Uterus (tissue), 4 donors: ENCODE data around the gene MEPCE. TPM values are rescaled to one million over a fixed set of nuclear protein-coding genes. Genes with fewer than 3 reads are reported as not detected.
"Not testable (repeated sequence)": the region's sequence is repeated elsewhere in the genome, so short reads cannot be mapped to it uniquely, and the experiment has no call there.

Experiments used
- DNase-seq, 2 donors: peaks; one replicate each; pipeline ENCODE4 v3.0.0-alpha.2; 2019 to 2020
- H3K27ac ChIP-seq, 2 donors: fragments of 200-600 bp; sonication (generic); 1 replicate in 1 of 2; 2 replicates in 1 of 2; pipeline ENCODE4 v1.5.1; 2016 to 2018
- H3K27me3 ChIP-seq, 2 donors: fragments of 200-600 bp; sonication (generic); one replicate each; pipeline ENCODE4 v1.5.1; 2018 to 2019; ENCODE audit warnings: control low read depth in 1 of 2
- H3K36me3 ChIP-seq, 2 donors: fragments of 200-600 bp; sonication (generic); one replicate each; pipeline ENCODE4 v1.5.1; 2019; ENCODE audit warnings: control low read depth in 1 of 2
- H3K4me1 ChIP-seq, 2 donors: fragments of 200-600 bp; sonication (generic); one replicate each; pipeline ENCODE4 v1.5.1; 2018 to 2019; ENCODE audit warnings: control low read depth in 1 of 2
- H3K4me3 ChIP-seq, 2 donors: fragments of 200-600 bp; sonication (generic); 1 replicate in 1 of 2; 2 replicates in 1 of 2; pipeline ENCODE4 v1.5.1; 2018 to 2019; ENCODE audit warnings: mild to moderate bottlenecking in 1 of 2
- H3K9me3 ChIP-seq, 2 donors: fragments of 200-600 bp; sonication (generic); one replicate each; pipeline ENCODE4 v1.5.1; 2019; ENCODE audit warnings: control low read depth in 1 of 2
- POLR2A ChIP-seq, 2 donors: fragments of 450-650 bp; IDR thresholded peaks; one replicate each; pipeline ENCODE4 v1.6.1; 2016; ENCODE audit warnings: antibody characterized with exemption in 2 of 2, mild to moderate bottlenecking in 1 of 2, moderate library complexity in 1 of 2
- intact Hi-C: fragments of 100-400 bp; cut with DNase I; formaldehyde crosslinking; loops from one replicate; pipeline ENCODE4 v1.15.1; 2023; ENCODE audit warnings: low total_unique reads
- total RNA-seq, 4 donors: library from RNA; depleted of rRNA in 3 of 4; stranded (reverse); fragments of >200 nt in 3 of 4; gene quantifications; one replicate each; pipeline versions ENCODE4 v1.1.0 to v1.2.4, GENCODE V29; 2014 to 2023
- TF ChIP-seq, protein P1 (sequence below), 4 experiments: fragments of 200-600 bp in 2 of 4; fragments of 450-650 bp in 2 of 4; sonication (generic) in 2 of 4; IDR thresholded peaks; one replicate each; pipeline ENCODE4 v1.5.1; 2016 to 2019; ENCODE audit warnings: antibody characterized with exemption in 4 of 4, mild to moderate bottlenecking in 2 of 4, moderate library complexity in 1 of 4
- donor health status: DM: yes; HTN: yes; CAD: no.

MEPCE gene
- total RNA-seq, 4 donors from 2014 or later, result 21.2 to 44.2 (median 30.2) TPM

DNA sequence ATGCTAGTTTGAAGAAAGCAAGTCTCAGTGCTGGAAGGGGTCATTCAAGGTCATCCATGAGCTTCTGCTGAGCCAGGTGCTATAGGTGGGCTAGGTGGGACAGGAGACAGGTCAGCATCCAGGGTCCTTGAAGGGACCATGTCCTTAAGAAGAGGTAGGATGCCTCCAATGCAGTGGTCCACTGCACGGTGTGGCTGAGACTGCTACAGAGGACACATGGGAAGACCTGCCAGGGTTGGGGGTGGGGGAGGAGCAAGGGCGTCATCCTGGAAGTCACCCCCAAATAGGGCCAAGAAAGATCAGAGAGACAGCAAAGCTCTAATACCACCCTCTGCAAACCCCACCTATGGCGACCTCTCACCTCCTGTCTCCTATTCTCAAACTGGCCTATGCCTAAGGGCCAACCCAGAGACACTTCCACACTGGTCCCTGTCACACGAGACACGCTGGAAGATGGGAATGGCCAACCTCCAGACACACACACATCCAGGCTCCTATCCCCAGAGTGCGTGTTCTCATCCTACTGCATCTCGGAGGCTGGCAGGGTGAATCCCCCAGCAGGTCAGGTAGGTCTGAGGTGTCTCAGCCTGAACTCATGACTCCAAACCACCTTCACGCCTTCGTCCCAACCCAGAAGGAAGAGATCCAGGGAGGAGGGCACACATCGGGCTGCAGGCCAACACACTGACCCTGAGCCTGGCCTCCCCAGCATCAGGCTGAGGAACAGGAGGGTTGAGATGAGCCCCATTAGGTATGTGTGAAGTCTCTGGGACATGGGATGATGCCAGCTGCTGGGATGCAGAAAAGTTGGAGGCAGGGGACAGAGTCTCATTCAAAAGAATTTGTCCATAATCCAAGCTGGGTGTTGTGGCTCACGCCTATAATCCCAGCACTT lies 12.3 kb downstream of the MEPCE start:
- Histone ChIP-seq H3K4me1 (no peaks in the 10 kb centered on the region), H3K27ac (no peak overlapping the region), H3K36me3 (no peaks in the 10 kb centered on the region), H3K9me3 (no peaks in the 10 kb centered on the region), H3K4me3 (no peak overlapping the region), H3K27me3 (no peaks in the 10 kb centered on the region)
- DNase-seq, result peak in 1 of 2 donors; percentile 12
- intact Hi-C loops, result no loop called here
- TF ChIP-seq, protein P1, sequence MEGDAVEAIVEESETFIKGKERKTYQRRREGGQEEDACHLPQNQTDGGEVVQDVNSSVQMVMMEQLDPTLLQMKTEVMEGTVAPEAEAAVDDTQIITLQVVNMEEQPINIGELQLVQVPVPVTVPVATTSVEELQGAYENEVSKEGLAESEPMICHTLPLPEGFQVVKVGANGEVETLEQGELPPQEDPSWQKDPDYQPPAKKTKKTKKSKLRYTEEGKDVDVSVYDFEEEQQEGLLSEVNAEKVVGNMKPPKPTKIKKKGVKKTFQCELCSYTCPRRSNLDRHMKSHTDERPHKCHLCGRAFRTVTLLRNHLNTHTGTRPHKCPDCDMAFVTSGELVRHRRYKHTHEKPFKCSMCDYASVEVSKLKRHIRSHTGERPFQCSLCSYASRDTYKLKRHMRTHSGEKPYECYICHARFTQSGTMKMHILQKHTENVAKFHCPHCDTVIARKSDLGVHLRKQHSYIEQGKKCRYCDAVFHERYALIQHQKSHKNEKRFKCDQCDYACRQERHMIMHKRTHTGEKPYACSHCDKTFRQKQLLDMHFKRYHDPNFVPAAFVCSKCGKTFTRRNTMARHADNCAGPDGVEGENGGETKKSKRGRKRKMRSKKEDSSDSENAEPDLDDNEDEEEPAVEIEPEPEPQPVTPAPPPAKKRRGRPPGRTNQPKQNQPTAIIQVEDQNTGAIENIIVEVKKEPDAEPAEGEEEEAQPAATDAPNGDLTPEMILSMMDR (IDR thresholded peaks at IDR 0.05), result no peak
- no peak for TF ChIP-seq POLR2A (IDR thresholded peaks at IDR 0.05)

- intact Hi-C loops, result no loop called here
- Histone ChIP-seq H3K27me3 (no peaks in the 10 kb centered on the region), H3K4me1 (no peaks in the 10 kb centered on the region), H3K4me3 (no peak overlapping the region), H3K9me3 (no peaks in the 10 kb centered on the region), H3K27ac (peak overlapping the region in 1 of 2 donors; percentile 75), H3K36me3 (no peaks in the 10 kb centered on the region)
- DNase-seq, result peak in 1 of 2 donors; percentile 11
- no peak for TF ChIP-seq POLR2A (IDR thresholded peaks at IDR 0.05)
- TF ChIP-seq, protein P1 (IDR thresholded peaks at IDR 0.05), result no peak
These were observed 13.6 kb downstream of the MEPCE start for GRCh38 chr7:100443096-100443840.

DNA sequence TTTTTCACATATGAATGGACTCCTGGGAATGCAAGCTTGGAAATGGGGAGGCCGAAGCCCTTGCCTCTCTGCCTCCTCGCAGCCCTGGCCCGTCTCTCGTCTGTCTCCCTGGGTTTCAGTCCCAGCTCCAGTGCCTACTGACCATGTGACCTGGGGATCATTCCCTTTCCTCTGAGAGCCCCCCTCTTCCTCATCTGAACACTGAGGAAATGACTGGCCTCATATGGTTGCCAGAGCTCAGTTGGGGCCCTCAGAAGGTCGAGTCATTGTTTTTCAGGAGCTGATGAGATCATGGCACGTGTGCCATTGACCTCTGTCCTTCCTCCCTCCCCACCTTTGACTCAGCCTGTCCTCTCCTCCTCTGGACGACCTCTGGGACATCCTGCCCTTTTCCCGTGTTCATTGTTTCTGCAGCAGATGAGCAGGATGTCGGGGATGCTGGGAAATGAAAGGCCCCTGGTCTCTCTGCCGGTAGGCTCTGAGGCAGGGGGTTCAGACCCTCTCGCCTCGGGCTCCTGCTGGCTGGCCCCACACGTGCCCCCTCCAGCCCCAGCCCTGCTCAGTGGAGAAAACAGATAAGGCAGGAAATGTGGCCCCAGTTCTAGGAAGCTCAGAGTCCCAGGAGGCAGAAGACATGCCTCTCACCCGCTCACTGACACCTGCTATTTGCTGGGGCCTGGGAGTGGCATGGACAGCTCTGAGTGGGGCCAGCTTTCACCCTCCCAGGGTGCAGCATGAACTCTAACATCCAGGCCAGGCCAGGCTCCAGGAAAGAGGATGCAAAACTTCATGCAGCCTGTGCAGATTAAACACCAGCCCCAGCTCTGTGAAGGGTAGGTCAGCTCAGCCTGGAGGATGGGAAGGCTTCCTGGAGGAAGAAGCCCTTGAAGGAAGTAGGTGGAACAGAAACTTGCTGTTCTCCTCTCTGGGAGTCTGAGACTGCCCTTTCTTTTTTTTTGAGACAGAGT lies 15.0 kb downstream of the MEPCE start:
- no peak overlapping the region for H3K4me3 ChIP-seq
- H3K36me3 ChIP-seq, result no peaks in the 10 kb centered on the region
- TF ChIP-seq POLR2A (IDR thresholded peaks at IDR 0.05), result no peak
- TF ChIP-seq, protein P1 (IDR thresholded peaks at IDR 0.05), result no peak
- H3K4me1 ChIP-seq, result no peaks in the 10 kb centered on the region
- peak in 1 of 2 donors; percentile 59 for DNase-seq
- peak overlapping the region; percentile 63 to 75 for H3K27ac ChIP-seq
- intact Hi-C loops, result no loop called here
- no peaks in the 10 kb centered on the region for H3K9me3 ChIP-seq
- H3K27me3 ChIP-seq, result no peaks in the 10 kb centered on the region

DNA sequence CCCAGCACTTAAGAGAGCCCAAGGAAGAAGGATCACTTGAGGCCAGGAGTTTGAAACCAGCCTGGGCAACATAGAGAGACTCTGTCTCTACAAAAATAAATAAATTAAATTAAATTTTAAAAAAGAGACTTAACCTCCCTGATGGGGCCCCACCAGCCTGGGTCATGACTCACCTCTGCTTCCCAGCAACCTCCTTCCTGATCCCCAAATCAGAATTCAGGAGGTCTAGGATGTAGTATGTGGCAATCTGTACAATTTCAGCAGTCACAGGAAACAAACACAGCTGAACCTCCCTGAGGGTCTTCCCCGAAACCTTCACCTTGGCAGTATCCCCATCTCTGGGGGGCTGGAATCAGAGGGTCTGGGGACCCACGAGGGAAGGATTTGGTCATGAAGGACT lies 16.4 kb downstream of the MEPCE start:
- Histone ChIP-seq H3K27me3 (no peaks in the 10 kb centered on the region), H3K9me3 (no peaks in the 10 kb centered on the region), H3K4me1 (no peaks in the 10 kb centered on the region), H3K36me3 (no peaks in the 10 kb centered on the region), H3K27ac (peak overlapping the region in 1 of 2 donors; percentile 75), H3K4me3 (no peak overlapping the region)
- TF ChIP-seq POLR2A (IDR thresholded peaks at IDR 0.05), result no peak
- TF ChIP-seq, protein P1 (IDR thresholded peaks at IDR 0.05), result no peak
- intact Hi-C loops, result no loop called here
- no peak for DNase-seq

- H3K9me3 ChIP-seq, H3K27me3 ChIP-seq, DNase-seq, H3K4me3 ChIP-seq, H3K4me1 ChIP-seq, intact Hi-C loops, H3K27ac ChIP-seq, H3K36me3 ChIP-seq: not testable (repeated sequence)
These were observed 17.7 kb downstream of the MEPCE start for GRCh38 chr7:100447363-100447762.
